HEK293T (cell line): Measurements from ENCODE around the gene DNAJC5.
"Not testable (repeated sequence)": the region's sequence is repeated elsewhere in the genome, so short reads cannot be mapped to it uniquely, and the experiment has no call there.

Source experiments
- CTCF ChIA-PET: fragments of 350-600 bp; formaldehyde crosslinking; extraction: SDS; loops from one replicate; lab custom pipeline; 2021; ENCODE audit warnings: antibody characterized with exemption, inconsistent platforms; lab: Yijun Ruan, JAX
- POLR2A ChIA-PET: fragments of 350-600 bp; formaldehyde crosslinking; extraction: SDS; loops from one replicate; lab custom pipeline; 2020; ENCODE audit warnings: antibody characterized with exemption, inconsistent platforms; lab: Yijun Ruan, JAX
- DNase-seq: peaks from one replicate; pipeline ENCODE4 v3.0.0; 2012; ENCODE audit warnings: mixed read lengths; ENCODE audit errors: extremely low spot score
- ARNT ChIP-seq: fragments of 450-650 bp; IDR thresholded peaks from 2 replicates; pipeline ENCODE4 v1.6.1; 2017; ENCODE audit warnings: mild to moderate bottlenecking
- BHLHE40 ChIP-seq: fragments of 450-650 bp; IDR thresholded peaks from 2 replicates; pipeline ENCODE4 v1.6.1; 2016; ENCODE audit warnings: mild to moderate bottlenecking, moderate library complexity, borderline replicate concordance
- ELF4 ChIP-seq: fragments of 450-650 bp; IDR thresholded peaks from 2 replicates; pipeline ENCODE4 v1.6.1; 2017; ENCODE audit warnings: antibody characterized with exemption
- FOXA1 ChIP-seq: fragments of 450-650 bp; IDR thresholded peaks from 2 replicates; pipeline ENCODE4 v1.6.1; 2016; ENCODE audit warnings: mild to moderate bottlenecking
- FOXK2 ChIP-seq: fragments of 450-650 bp; IDR thresholded peaks from 2 replicates; pipeline ENCODE4 v1.6.1; 2016; ENCODE audit warnings: mild to moderate bottlenecking
- FOXM1 ChIP-seq: fragments of 450-650 bp; IDR thresholded peaks from 2 replicates; pipeline ENCODE4 v1.6.1; 2017; ENCODE audit warnings: mild to moderate bottlenecking, borderline replicate concordance
- HDGF ChIP-seq: fragments of 450-650 bp; IDR thresholded peaks from 2 replicates; pipeline ENCODE4 v1.6.1; 2017; ENCODE audit warnings: antibody characterized with exemption, borderline replicate concordance
- L3MBTL2 ChIP-seq: fragments of 450-650 bp; conservative IDR thresholded peaks from 2 replicates; pipeline ENCODE4 v1.6.1; 2016; ENCODE audit warnings: mild to moderate bottlenecking
- LEF1 ChIP-seq: fragments of 450-650 bp; IDR thresholded peaks from 2 replicates; pipeline ENCODE4 v1.6.1; 2017; ENCODE audit warnings: mild to moderate bottlenecking, borderline replicate concordance
- NFRKB ChIP-seq: fragments of 450-650 bp; IDR thresholded peaks from 2 replicates; pipeline ENCODE4 v1.6.1; 2016; ENCODE audit warnings: mild to moderate bottlenecking, moderate library complexity
- PKNOX1 ChIP-seq: fragments of 450-650 bp; IDR thresholded peaks from 2 replicates; pipeline ENCODE4 v1.6.1; 2016
- SP1 ChIP-seq: fragments of 450-650 bp; IDR thresholded peaks from 2 replicates; pipeline ENCODE4 v1.6.1; 2017
- SUZ12 ChIP-seq: fragments of 450-650 bp; IDR thresholded peaks from 2 replicates; pipeline ENCODE4 v1.6.1; 2016; ENCODE audit warnings: mild to moderate bottlenecking
- TARDBP ChIP-seq: fragments of 450-650 bp; IDR thresholded peaks from 2 replicates; pipeline ENCODE4 v1.6.1; 2016
- ZNF384 ChIP-seq: fragments of 450-650 bp; IDR thresholded peaks from 2 replicates; pipeline ENCODE4 v1.6.1; 2016

The DNAJC5 gene

GRCh38 chr20:63864545-63864977, 30.4 kb upstream of the DNAJC5 start:
- POLR2A ChIA-PET = interaction anchor here (0.6 to 2.2 kb wide), 30 partner anchors 8 to 326 kb away, joined by 3 to 30 read pairs (median 5); partner anchors contain the start of genes ARFRP1, DNAJC5, PRPF6 and RTEL1
- CTCF ChIA-PET = interaction anchor here (0.7 to 1.5 kb wide), 3 partner anchors 17 to 90 kb away, joined by 3 to 7 read pairs (median 3); no protein-coding TSS in a partner anchor
- TF ChIP-seq FOXK2 (no peak), PKNOX1 (no peak), ARNT (no peak), LEF1 (no peak), L3MBTL2 (no peak), BHLHE40 (no peak), HDGF (no peak), FOXM1 (no peak)
- no peak for DNase-seq

GRCh38 chr20:63864978-63865640, 29.8 kb upstream of the DNAJC5 start, which contains the start of gene TPD52L2:
TPD52L2 (plus strand) TSS chr20:63865270; CDS start chr20:63865366, 96 bp downstream.
- TF ChIP-seq SUZ12 (no peak), FOXM1 (no peak), TARDBP (no peak), BHLHE40 (no peak), PKNOX1 (peak; percentile 45; the same call in 1 of the 2 replicates), FOXK2 (no peak), ZNF384 (no peak), ARNT (no peak), L3MBTL2 (peak; percentile 98), NFRKB (no peak), SP1 (no peak), ELF4 (peak; percentile 68), LEF1 (no peak)

GRCh38 chr20:63867042-63867441, 27.9 kb upstream of the DNAJC5 start:
- CTCF ChIA-PET = interaction anchor here (0.7 kb wide), 1 partner anchor 9 kb away, joined by 3 read pairs; no protein-coding TSS in a partner anchor
- POLR2A ChIA-PET = interaction anchor here (1.0 kb wide), 1 partner anchor 24 kb away, joined by 3 read pairs; no protein-coding TSS in a partner anchor
- not testable (repeated sequence) for DNase-seq

More at GRCh38 chr20:63864978-63865640, 29.8 kb upstream of the DNAJC5 start, which contains the start of gene TPD52L2:
- ChIA-PET CTCF (interaction anchor here (0.7 to 1.5 kb wide), 3 partner anchors 17 to 90 kb away, joined by 3 to 7 read pairs (median 3); no protein-coding TSS in a partner anchor), POLR2A (interaction anchor here (0.6 to 2.2 kb wide), 32 partner anchors 9 to 327 kb away, joined by 3 to 30 read pairs (median 4); partner anchors contain the start of genes ARFRP1, DNAJC5, PRPF6 and RTEL1)
- DNase-seq = peak; percentile 97

- ChIA-PET POLR2A (no interaction called here), CTCF (no interaction called here)
- TF ChIP-seq HDGF = no peak
- no peak for TF ChIP-seq PKNOX1
- no peak for TF ChIP-seq BHLHE40
- TF ChIP-seq ARNT = no peak
- TF ChIP-seq SP1 = no peak
- TF ChIP-seq FOXA1 = no peak
Measured at GRCh38 chr20:63868264-63868663, 26.7 kb upstream of the DNAJC5 start.

GRCh38 chr20:63873477-63873971, 21.4 kb upstream of the DNAJC5 start:
- no peak for DNase-seq
- no peak for TF ChIP-seq BHLHE40
- POLR2A ChIA-PET = interaction anchor here (4.0 kb wide), 1 partner anchor 8 kb away, joined by 30 read pairs; the partner anchor contains the start of gene TPD52L2
- CTCF ChIA-PET = interaction anchor here (1.0 kb wide), 1 partner anchor 87 kb away, joined by 3 read pairs; no protein-coding TSS in a partner anchor

More at GRCh38 chr20:63868264-63868663, 26.7 kb upstream of the DNAJC5 start:
- no peak for DNase-seq

- DNase-seq, CTCF ChIA-PET: not testable (repeated sequence)
- POLR2A ChIA-PET = interaction anchor here (4.0 kb wide), 1 partner anchor 9 kb away, joined by 30 read pairs; the partner anchor contains the start of gene TPD52L2
Measured at GRCh38 chr20:63874241-63874640, 20.7 kb upstream of the DNAJC5 start.
